ENCODE data around the gene DPYSL5. TPM values are rescaled to one million over a fixed set of nuclear protein-coding genes. Genes with fewer than 3 reads are reported as not detected.
"Not testable (repeated sequence)": the region's sequence is repeated elsewhere in the genome, so short reads cannot be mapped to it uniquely, and the experiment has no call there.

The DPYSL5 gene
- total RNA-seq, 4 donors from 2014 or later, result 0.40 to 2.4 TPM; not detected in 2

DNA sequence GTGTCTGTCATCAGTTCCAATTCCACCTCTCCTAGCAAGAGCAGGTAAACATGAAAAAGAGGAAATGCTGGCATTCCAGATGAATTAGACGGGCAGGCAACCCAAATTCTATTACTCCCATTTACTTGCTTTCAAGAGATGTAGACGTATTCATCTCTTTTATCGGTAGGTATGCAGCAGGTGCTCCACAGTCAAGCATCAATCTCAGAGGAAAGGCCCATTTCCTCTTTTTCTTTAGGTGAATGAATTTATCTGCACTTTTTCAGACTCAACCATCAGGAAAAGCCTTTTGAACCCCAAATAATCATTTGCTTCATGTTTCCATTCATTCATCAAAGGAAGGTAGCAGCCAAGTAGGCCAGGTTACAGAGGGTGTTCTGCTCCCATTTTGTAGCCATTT lies 27.9 kb downstream of the DPYSL5 start:
- Histone ChIP-seq H3K9me3 (no peaks in the 10 kb centered on the region), H3K4me3 (no peak overlapping the region), H3K27me3 (peaks cover 41% of the 10 kb centered on the region), H3K27ac (no peak overlapping the region), H3K36me3 (no peaks in the 10 kb centered on the region), H3K4me1 (no peaks in the 10 kb centered on the region)
- TF ChIP-seq EP300 (IDR thresholded peaks at IDR 0.05) (no peak), POLR2AphosphoS5 (IDR thresholded peaks at IDR 0.05) (no peak), POLR2A (IDR thresholded peaks at IDR 0.05) (no peak)
- TF ChIP-seq, protein P1, sequence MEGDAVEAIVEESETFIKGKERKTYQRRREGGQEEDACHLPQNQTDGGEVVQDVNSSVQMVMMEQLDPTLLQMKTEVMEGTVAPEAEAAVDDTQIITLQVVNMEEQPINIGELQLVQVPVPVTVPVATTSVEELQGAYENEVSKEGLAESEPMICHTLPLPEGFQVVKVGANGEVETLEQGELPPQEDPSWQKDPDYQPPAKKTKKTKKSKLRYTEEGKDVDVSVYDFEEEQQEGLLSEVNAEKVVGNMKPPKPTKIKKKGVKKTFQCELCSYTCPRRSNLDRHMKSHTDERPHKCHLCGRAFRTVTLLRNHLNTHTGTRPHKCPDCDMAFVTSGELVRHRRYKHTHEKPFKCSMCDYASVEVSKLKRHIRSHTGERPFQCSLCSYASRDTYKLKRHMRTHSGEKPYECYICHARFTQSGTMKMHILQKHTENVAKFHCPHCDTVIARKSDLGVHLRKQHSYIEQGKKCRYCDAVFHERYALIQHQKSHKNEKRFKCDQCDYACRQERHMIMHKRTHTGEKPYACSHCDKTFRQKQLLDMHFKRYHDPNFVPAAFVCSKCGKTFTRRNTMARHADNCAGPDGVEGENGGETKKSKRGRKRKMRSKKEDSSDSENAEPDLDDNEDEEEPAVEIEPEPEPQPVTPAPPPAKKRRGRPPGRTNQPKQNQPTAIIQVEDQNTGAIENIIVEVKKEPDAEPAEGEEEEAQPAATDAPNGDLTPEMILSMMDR (IDR thresholded peaks at IDR 0.05), result no peak
- 91 to 100% methylated on average over 3 of the region's 3 CpGs for WGBS, 2 donors (ENCODE audit: low coverage in 1 of 2)
- no peak for ATAC-seq

- Histone ChIP-seq H3K36me3 (no peaks in the 10 kb centered on the region), H3K27me3 (peaks cover 41% of the 10 kb centered on the region), H3K9me3 (no peaks in the 10 kb centered on the region), H3K4me1 (no peaks in the 10 kb centered on the region), H3K27ac (no peak overlapping the region), H3K4me3 (no peak overlapping the region)
- TF ChIP-seq POLR2AphosphoS5 (IDR thresholded peaks at IDR 0.05) (no peak), EP300 (IDR thresholded peaks at IDR 0.05) (no peak), POLR2A (IDR thresholded peaks at IDR 0.05) (no peak)
- TF ChIP-seq, protein P1 (IDR thresholded peaks at IDR 0.05), result no peak
- ATAC-seq, result no peak
- 60 to 92% methylated on average over 1 to 7 of the region's 7 CpGs for WGBS, 2 donors (ENCODE audit: low coverage in 1 of 2)
Measured at GRCh38 chr2:26876260-26876659, 28.3 kb downstream of the DPYSL5 start.

DNA sequence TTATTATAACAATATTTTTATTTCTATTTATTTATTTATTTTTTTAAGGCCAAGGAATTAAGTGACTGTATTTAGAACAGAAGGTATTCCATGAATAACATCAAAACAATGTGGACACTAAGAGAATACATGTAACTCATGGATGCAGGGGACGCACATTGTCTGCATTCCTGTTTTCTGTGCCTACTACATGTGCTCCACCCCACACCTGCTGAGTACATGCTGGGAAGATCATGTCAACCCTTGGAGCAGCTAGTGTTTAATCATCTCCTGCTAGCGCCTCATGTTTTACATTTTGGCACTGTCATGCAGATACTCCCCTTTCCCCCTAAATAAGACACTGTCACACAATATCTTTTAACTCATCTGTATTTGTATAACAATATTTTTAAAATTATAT lies 29.3 kb downstream of the DPYSL5 start:
- Histone ChIP-seq H3K9me3 (no peaks in the 10 kb centered on the region), H3K4me3 (no peak overlapping the region), H3K36me3 (no peaks in the 10 kb centered on the region), H3K27ac (no peak overlapping the region), H3K4me1 (no peaks in the 10 kb centered on the region), H3K27me3 (peaks cover 37% of the 10 kb centered on the region)
- ATAC-seq, result no peak
- WGBS, 2 donors (ENCODE audit: low coverage in 1 of 2), result 79 to 85% methylated on average over 2 of the region's 2 CpGs
- TF ChIP-seq, protein P1 (IDR thresholded peaks at IDR 0.05), result no peak
- no peak for TF ChIP-seq EP300 (IDR thresholded peaks at IDR 0.05)
- no peak for TF ChIP-seq POLR2A (IDR thresholded peaks at IDR 0.05)
- TF ChIP-seq POLR2AphosphoS5 (IDR thresholded peaks at IDR 0.05), result no peak

DNA sequence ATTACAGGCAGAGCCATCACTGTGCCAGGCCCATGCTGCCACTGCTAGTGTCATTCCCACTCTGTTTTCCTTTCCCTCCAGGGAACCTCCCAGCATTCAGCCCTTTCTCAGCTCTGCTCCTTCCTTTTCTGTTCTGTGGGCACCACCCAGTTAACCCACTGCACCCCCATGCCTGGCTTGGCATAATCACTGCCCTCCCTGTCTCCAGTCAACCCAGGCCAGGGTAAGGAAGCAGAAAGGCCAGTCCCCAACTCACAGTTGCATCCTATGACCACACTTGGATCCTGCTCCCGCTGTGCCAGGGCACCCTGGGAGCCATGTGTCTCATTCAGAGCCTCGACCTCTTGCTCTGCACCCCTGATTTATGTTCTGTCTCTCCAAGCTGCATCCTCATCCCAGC lies 32.2 kb downstream of the DPYSL5 start:
- peaks cover 31% of the 10 kb centered on the region for H3K27me3 ChIP-seq
- no peaks in the 10 kb centered on the region for H3K36me3 ChIP-seq
- no peak for ATAC-seq
- no peak overlapping the region for H3K4me3 ChIP-seq
- no peaks in the 10 kb centered on the region for H3K9me3 ChIP-seq
- TF ChIP-seq, protein P1 (IDR thresholded peaks at IDR 0.05), result no peak
- TF ChIP-seq POLR2A (IDR thresholded peaks at IDR 0.05), result no peak
- no peak for TF ChIP-seq EP300 (IDR thresholded peaks at IDR 0.05)
- TF ChIP-seq POLR2AphosphoS5 (IDR thresholded peaks at IDR 0.05), result no peak
- 90 to 100% methylated on average over 1 to 2 of the region's 2 CpGs for WGBS, 2 donors (ENCODE audit: low coverage in 1 of 2)
- no peaks in the 10 kb centered on the region for H3K4me1 ChIP-seq
- no peak overlapping the region for H3K27ac ChIP-seq

DNA sequence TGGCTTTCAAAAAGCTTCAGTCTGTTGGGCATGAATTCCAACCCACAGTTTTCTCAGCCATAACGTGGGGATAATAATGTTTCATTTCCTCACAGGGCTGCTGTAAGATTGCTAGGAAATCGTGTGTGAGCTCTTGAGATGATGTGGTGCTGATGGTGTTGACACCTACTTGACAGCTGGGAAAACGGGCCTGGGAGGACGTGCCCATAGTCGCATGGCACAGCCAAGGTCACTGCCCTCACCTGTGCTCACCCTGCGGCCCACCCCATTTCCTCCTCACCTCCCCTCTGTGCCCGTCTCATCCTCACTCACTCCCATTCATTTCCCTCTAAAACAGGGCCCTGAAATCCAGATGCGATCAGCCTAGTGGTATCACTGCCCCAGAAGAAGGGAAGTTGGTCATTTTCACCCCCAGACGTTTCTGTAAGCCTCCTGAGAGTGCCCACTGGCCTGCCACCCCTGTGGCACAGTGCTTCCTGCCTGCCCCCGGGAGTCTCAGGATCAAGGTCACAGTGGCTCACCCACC lies 33.0 kb downstream of the DPYSL5 start:
- 71 to 80% methylated on average over 2 to 3 of the region's 10 CpGs for WGBS, 2 donors (ENCODE audit: low coverage in 1 of 2)
- Histone ChIP-seq H3K27me3 (peaks cover 25% of the 10 kb centered on the region), H3K4me3 (no peak overlapping the region), H3K4me1 (no peaks in the 10 kb centered on the region), H3K36me3 (no peaks in the 10 kb centered on the region), H3K27ac (no peak overlapping the region), H3K9me3 (no peaks in the 10 kb centered on the region)
- TF ChIP-seq, protein P1 (IDR thresholded peaks at IDR 0.05), result no peak
- TF ChIP-seq POLR2AphosphoS5 (IDR thresholded peaks at IDR 0.05), result no peak
- TF ChIP-seq POLR2A (IDR thresholded peaks at IDR 0.05), result no peak
- TF ChIP-seq EP300 (IDR thresholded peaks at IDR 0.05), result no peak
- no peak for ATAC-seq

DNA sequence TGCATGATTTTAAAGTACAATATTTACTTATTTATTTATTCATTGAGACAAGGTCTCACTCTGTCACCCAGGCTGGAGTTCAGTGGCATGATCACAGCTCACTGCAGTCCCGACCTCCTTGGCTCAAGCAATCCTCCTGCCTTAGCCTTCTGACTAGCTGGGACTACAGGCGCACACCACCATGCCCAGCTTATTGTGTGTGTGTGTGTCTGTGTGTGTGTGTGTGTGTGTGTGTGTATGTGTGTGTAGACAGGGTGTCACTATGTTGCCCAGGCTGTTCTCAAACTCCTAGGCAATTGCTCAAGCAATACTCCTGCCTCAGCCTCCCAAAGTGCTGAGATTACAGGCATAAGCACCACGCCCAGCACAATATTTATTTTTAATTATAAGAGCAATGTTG lies 34.3 kb downstream of the DPYSL5 start:
- not testable (repeated sequence) for H3K36me3 ChIP-seq, H3K4me3 ChIP-seq, H3K27ac ChIP-seq, H3K4me1 ChIP-seq, H3K9me3 ChIP-seq, ATAC-seq
- peaks cover 17% of the 10 kb centered on the region for H3K27me3 ChIP-seq
- WGBS, 2 donors (ENCODE audit: low coverage in 1 of 2), result 66 to 100% methylated on average over 1 to 3 of the region's 3 CpGs
